HG03175 (cell line): ENCODE data around the gene FGF1.
"Not testable (repeated sequence)": the region's sequence is repeated elsewhere in the genome, so short reads cannot be mapped to it uniquely, and the experiment has no call there.

Source experiments
- ATAC-seq: cut with Tn5 transposase; IDR thresholded peaks from one replicate; pipeline ENCODE4 v1.9.1; 2021; ENCODE audit warnings: mild to moderate bottlenecking, moderate library complexity; ENCODE audit not compliant: unreplicated experiment

The FGF1 gene

GRCh38 chr5:142671801-142672200 lies 14.1 kb downstream of the FGF1 start:
- ATAC-seq: no peak

- ATAC-seq: no peak
Observed at GRCh38 chr5:142671266-142671665, 14.6 kb downstream of the FGF1 start.

- no peak for ATAC-seq
Observed at GRCh38 chr5:142670804-142671203, 15.1 kb downstream of the FGF1 start.

- ATAC-seq: no peak
Observed at GRCh38 chr5:142669477-142669876, 16.4 kb downstream of the FGF1 start.

GRCh38 chr5:142668336-142668735 lies 17.6 kb downstream of the FGF1 start:
- ATAC-seq: no peak

- no peak for ATAC-seq
Observed at GRCh38 chr5:142667831-142668230, 18.1 kb downstream of the FGF1 start.

GRCh38 chr5:142664636-142665035 lies 21.3 kb downstream of the FGF1 start:
- no peak for ATAC-seq

GRCh38 chr5:142664067-142664466 lies 21.8 kb downstream of the FGF1 start:
- ATAC-seq: no peak

- no peak for ATAC-seq
Observed at GRCh38 chr5:142663246-142663645, 22.6 kb downstream of the FGF1 start.

- ATAC-seq: no peak
Observed at GRCh38 chr5:142661957-142662356, 23.9 kb downstream of the FGF1 start.

- no peak for ATAC-seq
Observed at GRCh38 chr5:142661143-142661542, 24.7 kb downstream of the FGF1 start.

- no peak for ATAC-seq
Observed at GRCh38 chr5:142660731-142661130, 25.2 kb downstream of the FGF1 start.

- no peak for ATAC-seq
Observed at GRCh38 chr5:142660196-142660595, 25.7 kb downstream of the FGF1 start.

GRCh38 chr5:142659405-142659804 lies 26.5 kb downstream of the FGF1 start:
- ATAC-seq: no peak

GRCh38 chr5:142658278-142658677 lies 27.6 kb downstream of the FGF1 start:
- no peak for ATAC-seq

- ATAC-seq: no peak
Observed at GRCh38 chr5:142657446-142657845, 28.4 kb downstream of the FGF1 start.

- ATAC-seq: no peak
Observed at GRCh38 chr5:142655339-142656267, 30.3 kb downstream of the FGF1 start.

GRCh38 chr5:142654578-142655058 lies 31.3 kb downstream of the FGF1 start:
- no peak for ATAC-seq

GRCh38 chr5:142653321-142653720 lies 32.6 kb downstream of the FGF1 start:
- ATAC-seq: no peak

GRCh38 chr5:142652563-142652962 lies 33.3 kb downstream of the FGF1 start:
- no peak for ATAC-seq

GRCh38 chr5:142650881-142651280 lies 35.0 kb downstream of the FGF1 start:
- ATAC-seq: no peak

- no peak for ATAC-seq
Observed at GRCh38 chr5:142650060-142650459, 35.8 kb downstream of the FGF1 start.

GRCh38 chr5:142648108-142648507 lies 37.8 kb downstream of the FGF1 start:
- ATAC-seq: not testable (repeated sequence)
